ENCODE measurements around the gene ATF3. TPM values are rescaled to one million over a fixed set of nuclear protein-coding genes. Genes with fewer than 3 reads are reported as not detected.
"Not testable (repeated sequence)": the region's sequence is repeated elsewhere in the genome, so short reads cannot be mapped to it uniquely, and the experiment has no call there.

The ATF3 gene
- total RNA-seq, 1 donor from 2014 or later, result 24.7 TPM

DNA sequence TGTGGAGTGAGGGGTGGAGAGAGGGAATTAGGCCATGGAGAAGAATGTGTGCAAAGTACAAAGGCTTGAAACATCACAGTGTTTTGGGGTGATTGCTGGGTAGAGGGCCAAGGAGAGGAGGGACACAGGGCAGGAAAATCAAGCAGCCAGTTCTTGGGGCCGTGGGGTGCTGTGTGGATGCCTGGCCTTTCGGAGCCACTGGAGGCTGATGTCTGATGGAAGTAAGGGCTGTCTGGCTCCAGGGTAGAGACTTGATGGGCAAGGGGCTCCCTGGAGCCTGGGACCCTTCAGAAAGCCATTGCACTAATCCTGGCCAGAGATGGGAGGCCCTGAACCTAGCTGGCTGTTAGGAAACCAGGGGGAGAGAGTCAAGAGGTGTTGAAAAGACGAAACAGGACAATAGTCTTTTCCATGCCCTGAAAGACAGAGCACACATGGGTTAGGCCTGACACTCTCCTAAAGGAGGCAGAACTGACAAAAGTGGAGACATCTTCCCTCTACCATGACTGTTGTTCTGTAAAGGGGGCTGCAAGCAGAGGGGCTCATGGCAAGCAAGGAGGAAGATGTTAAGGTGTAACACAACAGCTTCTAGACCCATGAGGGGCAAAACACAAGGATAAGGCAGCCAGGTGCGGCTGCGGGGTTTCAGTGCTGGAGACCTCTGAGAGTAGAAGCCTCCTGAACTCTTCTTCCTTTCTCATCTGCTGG is 21.0 kb downstream of the ATF3 start:
- DNase-seq, result no peak

DNA sequence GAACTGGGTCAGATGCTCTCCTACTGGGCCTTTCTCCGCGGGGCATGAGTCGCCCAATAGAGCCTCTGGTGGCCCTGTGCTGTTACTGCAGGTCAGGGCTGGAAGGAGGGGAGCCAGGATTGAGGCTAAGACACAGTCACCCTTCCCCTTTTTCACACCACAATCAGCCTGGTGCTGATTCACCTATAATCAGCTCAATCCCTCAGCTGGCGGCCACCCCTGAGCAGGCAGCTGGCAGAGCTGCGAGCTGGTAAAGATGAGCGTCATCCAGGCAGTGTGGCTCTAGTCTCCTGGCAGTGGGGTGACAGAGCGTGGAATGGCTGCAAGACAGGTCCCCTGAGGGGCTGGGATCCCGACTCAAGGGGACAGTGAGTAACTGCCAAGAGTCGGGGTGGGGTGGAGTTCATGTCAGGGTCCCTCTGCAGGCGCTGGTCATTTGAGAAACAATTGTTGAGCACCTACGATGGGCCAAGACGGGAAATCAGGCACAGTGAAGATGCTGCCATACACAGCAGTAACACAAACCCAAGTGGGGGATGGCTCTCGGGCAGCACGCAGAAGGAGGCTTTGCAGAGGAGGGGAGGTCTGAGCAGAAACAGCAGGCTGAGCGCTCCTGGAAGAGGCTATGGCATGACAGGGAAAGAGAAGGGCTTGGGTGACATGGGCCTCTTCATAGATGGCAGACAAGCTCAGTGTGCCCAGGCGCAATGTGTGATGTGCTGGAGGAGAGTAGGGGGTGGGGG is 21.8 kb downstream of the ATF3 start:
- DNase-seq, result peak; percentile 64

DNA sequence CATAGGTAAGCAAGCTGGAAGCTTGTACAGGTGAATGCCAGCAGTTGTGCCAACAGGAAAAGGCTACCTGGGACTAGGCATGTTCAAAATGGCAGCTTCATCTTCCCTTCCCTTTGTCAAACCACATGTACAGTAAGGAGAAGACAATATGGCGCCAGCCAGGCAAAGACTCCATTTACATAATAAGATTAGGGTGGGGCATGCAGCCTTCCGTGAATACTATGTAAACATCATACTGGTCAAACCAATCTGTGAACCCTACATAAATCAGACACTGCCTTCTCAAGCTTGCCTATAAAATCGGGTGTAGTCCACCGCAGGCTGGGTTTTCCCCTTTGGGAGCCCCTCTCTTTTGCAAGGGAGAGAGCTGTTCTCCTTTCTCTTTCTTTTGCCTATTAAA is 24.6 kb downstream of the ATF3 start:
- no peak for DNase-seq

DNA sequence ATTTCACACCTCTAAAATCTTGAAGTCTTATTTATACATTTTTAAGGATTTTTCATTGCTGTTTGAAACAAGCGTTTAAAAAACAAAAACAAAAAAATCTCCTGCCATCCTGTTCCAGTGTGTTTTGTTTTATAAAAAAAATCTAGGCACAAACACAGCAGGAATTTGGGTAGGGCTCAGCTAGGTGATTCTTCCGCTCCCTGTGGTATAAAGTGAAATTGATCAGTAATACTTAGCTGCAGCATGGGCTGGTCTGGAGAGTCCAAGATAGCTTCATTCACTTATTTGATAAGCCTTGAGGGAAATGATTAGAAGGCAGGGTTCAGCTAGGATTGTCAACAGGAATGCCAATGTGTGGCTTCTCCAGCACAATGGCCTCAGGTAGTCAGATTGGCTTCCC is 25.7 kb downstream of the ATF3 start:
- no peak for DNase-seq

DNA sequence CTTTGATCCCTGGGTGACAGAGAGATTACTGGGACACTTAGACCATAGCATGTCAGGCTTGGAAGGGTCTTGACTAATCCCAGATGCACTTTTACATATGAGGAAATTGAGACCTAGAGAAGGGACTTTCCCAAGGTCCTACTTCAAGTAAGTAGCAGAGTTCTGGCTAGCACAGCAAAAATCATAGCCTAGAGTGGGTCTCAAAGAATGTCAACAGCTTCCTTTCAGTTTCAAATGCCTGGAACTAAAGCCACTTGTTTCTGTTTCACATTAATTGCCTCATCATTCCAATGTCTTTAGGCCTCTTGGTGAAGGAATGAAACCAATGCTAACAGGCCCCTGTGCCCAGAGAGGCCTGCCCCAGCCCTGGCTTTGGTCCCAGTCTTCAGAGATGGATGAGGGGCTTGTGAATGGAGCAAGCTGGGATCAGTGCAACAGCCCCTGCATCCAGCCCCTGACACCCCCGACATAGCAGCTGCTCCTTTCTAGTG is 26.6 kb downstream of the ATF3 start:
- DNase-seq, result peak; percentile 93

DNA sequence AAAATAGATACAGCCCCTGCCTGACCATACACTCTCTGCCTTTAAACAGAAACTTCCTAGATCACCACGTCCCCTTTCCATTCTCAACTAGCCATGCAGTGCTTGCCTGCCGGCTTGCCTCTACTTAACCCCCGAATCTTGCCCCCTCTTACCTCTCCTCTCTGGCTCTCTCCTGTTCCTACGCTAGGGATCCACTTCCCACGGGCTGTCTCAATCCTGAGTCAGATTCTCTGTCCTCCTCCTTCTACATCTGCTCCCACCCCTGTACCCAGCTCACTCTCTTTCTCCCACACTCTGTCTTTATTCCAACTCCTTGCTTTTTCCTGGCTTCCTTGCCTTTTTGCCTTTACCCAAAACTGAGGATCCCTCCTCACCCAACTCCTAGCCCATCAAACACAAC is 29.3 kb downstream of the ATF3 start:
- DNase-seq, result no peak

DNA sequence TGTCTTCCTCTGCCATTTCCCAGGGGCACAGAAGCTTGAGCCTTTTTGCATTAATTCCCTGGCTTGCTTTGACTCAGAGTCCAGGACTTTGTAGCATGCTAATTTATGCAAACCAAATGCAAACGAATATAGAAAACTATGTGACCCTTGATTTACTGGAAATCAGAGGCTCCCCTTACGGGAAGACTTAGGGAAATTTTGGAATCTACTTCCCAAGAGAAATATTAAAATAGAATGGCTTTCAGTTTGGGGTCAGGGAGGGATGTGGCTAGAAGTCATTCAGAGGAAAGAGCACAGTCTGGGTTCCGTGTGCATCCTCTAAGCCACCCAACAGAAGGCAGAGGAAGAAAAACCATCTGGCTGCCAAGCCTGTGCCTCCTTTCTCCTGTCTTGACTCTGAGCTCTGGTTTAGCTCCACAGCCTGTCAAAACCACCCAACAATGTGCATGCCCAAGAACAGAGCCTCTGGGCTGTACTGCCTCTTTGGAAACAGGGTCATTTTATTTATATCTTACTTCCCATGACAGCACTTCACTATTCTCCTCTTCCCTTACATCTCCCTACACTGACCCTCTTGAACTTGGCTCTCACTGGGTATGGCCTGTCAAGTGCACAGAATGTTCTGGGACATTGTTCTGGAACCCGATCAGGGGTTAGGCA is 30.1 kb downstream of the ATF3 start:
- no peak for DNase-seq

DNA sequence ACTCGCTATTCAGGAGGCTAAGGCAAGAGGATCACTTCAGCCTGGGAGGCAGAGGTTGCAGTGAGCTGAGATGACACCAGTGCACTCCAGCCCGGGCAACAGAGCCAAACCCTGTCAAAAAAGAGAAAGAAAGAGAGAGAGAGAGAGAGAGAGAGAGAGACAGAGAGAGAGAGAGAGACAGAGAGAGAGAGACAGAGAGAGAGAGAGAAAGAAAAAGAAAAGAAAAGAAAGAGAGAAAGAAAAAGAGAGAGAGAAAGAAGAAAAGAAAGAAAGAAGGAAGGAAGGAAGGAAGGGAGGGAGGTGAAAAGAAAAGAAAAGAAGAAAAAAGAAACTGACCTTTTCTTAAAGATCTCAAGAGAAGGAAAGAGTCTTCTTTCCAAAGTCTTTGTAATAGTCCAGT is 31.0 kb downstream of the ATF3 start:
- DNase-seq, result not testable (repeated sequence)

DNA sequence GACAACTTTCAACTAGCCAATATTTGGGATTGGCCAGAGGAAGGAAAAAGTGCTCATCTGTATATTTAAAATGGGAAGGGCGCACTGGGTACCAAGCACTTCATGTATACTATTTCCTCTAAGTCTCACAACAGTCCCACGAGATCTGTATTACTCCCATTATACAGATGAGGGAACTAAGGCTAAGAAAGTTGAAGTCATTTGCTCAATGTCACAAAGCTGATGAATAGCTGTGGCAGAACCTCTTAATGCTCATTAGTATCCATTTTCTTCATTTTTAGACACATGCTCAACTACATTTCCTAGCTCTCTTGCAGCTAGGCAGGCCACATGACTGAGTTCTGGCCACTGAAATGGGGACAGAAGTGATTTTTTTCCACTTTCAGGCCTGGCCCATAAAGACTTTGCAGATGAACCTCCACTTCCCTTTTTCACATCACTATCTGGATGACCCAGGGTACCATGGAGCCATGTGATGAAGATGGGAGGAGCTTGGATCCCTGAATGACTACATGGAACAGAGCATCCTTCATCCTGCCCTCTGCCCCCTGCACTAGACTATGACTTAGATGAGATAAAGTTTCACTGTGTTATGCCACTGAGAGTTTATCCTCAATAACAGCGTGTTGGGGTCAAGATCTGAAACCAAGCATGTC is 31.8 kb downstream of the ATF3 start:
- DNase-seq, result no peak

DNA sequence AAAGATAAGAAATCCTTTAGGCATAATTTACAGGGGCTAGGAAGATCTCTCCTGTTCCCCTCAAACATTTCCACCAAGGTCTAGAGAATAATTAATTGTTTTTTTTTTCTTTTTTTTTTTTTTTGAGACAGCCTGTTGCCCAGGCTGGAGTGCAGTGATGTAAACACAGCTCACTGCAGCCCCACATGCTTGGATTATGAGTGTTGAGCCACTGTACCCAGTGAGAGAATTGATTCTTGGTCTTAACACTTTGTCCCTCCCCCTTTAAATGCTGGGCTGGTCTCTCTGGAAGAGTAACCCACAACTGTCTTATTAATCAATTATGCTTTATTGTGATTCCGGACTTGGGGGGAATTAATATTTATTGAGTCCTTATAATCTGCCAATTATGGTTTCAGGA is 33.4 kb downstream of the ATF3 start:
- DNase-seq, result no peak

DNA sequence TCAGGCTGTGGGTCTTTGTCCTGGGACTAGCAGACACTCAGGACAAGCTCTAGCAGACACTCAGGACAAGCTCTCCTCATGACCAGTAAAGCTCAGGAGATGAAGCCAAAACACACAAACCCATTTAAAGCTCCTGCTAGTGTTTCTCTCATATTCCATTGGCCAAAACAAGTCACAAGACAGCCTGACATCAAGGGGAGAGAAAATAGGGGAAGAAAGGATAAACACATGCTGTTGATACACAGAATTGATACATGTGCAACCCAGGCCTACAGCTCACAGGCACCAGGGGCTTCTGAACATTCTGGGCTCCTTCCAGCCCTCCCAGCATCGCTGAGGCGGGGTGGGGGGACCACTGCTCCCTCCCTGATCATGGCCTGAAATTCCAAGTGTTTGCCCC is 35.3 kb downstream of the ATF3 start:
- DNase-seq, result no peak

DNA sequence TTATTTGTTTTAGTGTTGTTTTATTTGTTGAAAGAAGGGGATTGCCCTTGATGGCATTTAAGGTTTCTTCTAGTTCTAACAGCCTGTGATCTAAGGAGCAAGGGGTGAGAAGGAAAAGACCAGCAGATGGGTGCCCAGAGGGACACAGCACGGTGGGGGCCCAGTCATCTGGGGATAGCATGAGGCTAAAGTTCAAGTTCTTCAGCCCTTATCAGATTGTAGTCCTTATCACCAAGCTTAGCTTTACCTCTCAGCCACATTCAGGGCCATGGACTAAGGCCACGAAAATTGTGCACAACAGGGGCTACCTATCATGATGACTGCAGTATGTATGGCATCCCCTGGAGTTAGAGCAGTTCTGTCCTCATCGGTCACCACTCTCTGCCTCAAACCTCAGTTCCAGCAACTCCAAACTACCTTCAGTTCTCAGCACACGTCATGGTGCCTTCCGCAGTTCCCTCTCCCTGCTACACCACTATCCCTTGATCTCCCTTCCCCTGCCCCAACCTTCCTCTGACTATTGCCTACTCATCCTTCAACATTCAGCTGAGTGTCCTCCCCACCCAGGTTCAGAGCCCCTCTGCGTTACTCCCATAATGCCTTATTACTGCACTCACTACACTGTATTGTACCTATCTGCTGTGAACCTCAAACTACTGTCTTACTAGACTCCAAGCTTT is 36.4 kb downstream of the ATF3 start:
- no peak for DNase-seq

DNA sequence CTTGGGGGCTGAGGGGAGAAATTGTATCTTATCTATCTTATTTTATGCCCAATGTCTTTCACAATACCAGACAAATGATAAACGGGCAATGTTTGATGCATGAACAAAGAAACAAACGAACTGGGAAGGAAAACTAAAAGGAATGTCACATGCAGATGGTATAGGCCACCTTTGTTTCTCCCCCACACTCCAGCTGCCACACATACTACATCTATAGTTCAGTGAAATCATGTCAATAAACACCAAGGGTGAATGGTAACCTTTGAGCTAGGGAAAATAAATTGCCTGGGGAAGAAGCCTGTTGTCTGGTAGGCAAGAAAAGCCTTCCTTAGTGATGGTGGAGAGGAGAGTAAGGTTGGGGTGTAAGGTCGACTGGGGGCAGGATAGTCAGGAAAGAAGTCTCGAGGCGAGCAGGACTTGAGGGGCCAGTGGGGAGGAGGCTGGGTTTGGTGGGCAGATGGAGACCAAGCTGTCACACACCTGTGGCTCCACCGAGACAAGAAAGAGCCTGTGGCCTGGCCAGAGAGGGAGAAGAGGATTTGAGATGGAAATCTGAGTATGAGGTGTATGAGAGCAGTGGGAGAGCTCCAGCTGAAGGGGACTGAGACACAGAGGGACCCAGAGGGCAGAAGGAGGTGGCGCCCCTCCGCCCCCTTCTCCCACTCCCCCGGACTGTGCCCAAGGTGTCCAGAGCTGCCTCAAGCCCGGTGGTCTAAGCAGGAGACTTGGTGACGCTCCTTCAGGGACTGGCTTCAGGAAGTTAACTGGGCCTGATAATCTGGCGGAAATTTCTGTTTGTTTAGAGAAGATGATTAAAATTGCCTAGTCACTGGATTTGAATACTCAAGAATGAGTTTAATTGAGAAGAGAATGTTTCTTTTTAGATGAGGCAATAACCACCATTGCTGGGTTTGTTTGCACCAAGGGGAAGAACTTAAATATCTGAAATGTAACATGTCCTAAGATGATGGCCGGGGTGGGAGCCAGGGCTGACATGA is 37.3 kb downstream of the ATF3 start:
- no peak for DNase-seq

DNA sequence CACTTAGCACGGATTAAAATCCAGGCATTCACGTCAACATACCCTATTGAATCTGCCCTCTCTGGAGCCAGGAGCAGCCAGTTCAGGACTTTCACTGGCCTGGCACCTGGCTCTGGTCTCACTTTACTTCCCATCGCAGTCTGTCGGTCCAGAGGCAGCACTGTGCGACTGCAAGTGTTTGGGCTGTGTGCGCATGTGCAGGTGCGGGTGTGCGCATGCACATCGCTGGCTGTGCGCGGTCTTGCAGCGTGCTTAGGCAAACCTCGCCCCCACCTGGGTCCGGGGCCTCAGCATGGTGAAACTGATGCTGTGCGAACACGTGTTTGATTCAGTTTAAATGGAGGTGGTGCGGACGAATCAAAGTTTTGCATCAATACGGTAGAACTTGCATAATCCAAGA is 38.0 kb downstream of the ATF3 start:
- no peak for DNase-seq

DNA sequence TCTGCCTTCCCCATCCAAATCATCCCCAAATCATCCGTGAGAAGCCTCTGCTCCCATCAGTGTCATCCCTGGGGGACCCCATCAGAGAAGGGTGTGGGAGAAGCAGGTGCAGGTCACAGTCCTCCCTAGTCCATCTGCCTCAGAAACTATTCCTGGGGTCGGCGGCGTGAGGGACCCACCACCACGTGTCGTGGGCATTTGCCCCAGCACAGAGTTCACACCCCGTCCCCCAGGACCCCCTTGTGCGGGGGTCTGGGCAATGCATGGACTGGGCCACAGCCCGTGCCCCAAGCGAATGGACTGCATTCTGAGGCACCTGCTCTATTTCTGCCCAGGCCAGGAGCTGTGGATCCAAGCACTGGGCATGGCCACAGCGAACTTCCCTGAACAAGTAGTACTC is 38.4 kb downstream of the ATF3 start:
- no peak for DNase-seq

DNA sequence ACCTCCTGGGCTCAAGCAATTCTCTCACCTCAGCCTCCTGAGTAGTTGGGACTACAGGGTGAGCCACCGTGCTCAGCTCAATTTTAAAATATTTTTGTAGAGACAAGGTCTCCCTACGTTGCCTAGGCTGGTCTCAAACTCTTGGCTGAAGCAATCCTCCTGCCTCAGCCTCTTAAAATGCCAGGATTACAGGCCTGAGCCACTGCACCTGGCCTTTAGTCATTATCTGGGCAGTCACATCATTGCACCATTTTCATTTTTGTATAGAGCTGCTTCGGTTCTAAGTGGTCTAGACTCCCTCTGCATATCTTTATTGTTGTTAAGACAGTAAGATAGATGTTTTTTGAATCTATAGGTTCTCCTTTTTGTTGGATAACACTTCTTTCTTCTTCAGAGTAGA is 39.9 kb downstream of the ATF3 start:
- DNase-seq, result no peak

DNA sequence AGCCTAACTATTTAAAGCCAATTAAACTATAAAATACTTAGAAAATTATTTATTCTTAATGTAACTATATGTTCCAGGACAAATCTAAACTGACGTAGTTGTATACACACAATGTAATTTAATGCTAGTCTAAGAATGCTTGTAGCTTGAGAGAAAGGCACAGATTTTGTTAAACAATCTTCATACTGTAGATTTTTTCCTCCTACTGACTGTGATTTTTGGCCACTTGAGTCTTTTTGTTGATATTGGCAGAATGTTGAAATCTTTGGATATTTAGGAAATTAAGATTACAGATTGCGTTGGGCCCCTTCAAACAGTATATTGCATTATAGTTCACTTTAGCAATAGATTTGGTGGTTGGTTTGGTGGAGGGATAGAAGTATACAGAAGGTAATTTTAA is 40.5 kb downstream of the ATF3 start:
- no peak for DNase-seq

DNA sequence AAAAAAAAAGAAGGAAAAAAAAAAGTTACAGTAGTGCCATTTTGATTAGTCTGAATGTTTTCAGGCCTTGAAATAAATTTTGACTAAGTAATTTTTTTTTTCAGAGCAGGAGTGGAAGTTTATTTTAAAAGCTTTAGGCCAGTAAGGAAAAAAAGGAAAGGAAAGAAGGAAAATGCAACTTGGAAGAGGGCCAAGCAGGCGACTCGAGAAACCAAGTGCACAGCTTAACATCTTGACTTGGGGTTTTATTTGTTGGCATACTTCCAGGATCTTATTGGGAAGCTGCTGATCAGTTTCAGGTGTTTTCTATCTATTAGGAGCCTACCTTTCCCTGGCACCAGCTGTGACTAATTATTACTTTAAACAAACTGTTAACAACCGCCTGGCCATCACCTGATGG is 41.7 kb downstream of the ATF3 start:
- no peak for DNase-seq

DNA sequence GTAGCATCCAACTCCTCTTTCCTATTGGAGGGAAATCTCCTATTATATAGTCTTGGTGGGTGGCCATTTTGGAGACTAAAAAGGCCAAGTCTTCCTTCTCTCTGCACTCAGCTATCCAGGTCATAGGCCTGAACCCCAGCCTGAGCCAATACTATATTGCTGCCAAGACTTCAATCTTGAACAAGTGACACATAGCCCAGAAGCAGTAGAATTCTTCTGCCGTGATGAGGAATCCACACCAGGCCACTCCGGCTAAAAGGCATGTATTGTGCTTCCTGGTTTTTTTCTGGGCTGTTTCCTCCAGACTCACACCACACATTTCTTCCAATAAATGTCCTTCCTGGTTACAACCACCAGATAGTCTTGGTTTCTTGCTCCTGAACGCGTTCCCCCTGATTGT is 43.0 kb downstream of the ATF3 start:
- DNase-seq, result no peak

DNA sequence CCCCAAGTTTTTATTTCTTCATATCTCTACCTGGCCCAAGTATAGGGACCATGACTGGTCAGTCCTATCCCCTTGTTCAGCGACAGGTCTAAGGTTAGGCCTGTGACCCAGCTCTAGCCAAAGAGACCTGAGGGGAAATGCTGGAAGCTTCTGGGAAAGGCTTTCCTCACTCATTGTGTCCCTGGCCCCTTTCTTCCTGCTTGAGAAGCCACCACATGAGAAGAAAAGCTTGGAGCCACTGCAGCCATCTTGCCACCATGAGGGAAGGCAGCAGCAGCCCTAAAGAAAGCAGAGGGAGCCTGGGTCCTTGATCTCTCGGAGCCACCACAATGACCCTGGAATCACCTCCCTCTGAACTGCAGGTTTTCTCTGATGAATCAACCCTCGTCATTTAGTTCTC is 43.4 kb downstream of the ATF3 start:
- no peak for DNase-seq

DNA sequence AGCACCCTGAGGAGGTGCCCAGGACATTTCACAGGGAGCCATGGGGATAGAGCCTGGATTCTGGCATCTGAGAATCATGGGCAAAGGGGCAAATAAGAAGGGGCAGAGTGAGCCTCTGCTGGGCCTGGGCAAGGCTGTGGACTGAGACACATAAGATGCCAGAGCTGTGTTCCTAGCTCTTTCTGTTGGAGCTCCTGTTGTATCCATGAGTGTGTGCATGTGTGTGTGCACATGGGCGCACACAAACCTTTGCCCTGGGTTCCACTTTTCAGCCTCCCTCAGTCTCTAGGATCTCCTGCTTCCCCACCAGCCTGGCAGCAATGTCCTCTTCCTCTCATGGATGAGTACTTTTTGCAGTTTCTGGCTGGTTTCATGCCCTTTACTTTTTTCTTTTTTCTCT is 44.0 kb downstream of the ATF3 start:
- no peak for DNase-seq

All from tongue (tissue), 2 donors.